HEK293T (cell line): ENCODE results near the gene SH3PXD2B.

Experiments
- BHLHE40 ChIP-seq: fragments of 450-650 bp; IDR thresholded peaks from 2 replicates; pipeline ENCODE4 v1.6.1; 2016; ENCODE audit warnings: mild to moderate bottlenecking, moderate library complexity, borderline replicate concordance
- ELF4 ChIP-seq: fragments of 450-650 bp; IDR thresholded peaks from 2 replicates; pipeline ENCODE4 v1.6.1; 2017; ENCODE audit warnings: antibody characterized with exemption
- FOXA1 ChIP-seq: fragments of 450-650 bp; IDR thresholded peaks from 2 replicates; pipeline ENCODE4 v1.6.1; 2016; ENCODE audit warnings: mild to moderate bottlenecking
- FOXK2 ChIP-seq: fragments of 450-650 bp; IDR thresholded peaks from 2 replicates; pipeline ENCODE4 v1.6.1; 2016; ENCODE audit warnings: mild to moderate bottlenecking
- FOXM1 ChIP-seq: fragments of 450-650 bp; IDR thresholded peaks from 2 replicates; pipeline ENCODE4 v1.6.1; 2017; ENCODE audit warnings: mild to moderate bottlenecking, borderline replicate concordance
- SP1 ChIP-seq: fragments of 450-650 bp; IDR thresholded peaks from 2 replicates; pipeline ENCODE4 v1.6.1; 2017
- SUZ12 ChIP-seq: fragments of 450-650 bp; IDR thresholded peaks from 2 replicates; pipeline ENCODE4 v1.6.1; 2016; ENCODE audit warnings: mild to moderate bottlenecking
- TARDBP ChIP-seq: fragments of 450-650 bp; IDR thresholded peaks from 2 replicates; pipeline ENCODE4 v1.6.1; 2016

- TF ChIP-seq ELF4: no peak
- no peak for TF ChIP-seq FOXA1
- no peak for TF ChIP-seq SUZ12
- no peak for TF ChIP-seq FOXM1
- no peak for TF ChIP-seq BHLHE40
- TF ChIP-seq FOXK2: no peak
- TF ChIP-seq SP1: no peak
- TF ChIP-seq TARDBP: no peak
These were observed 3.9 kb downstream of the SH3PXD2B start for GRCh38 chr5:172450453-172450852.
